ENCODE data around the gene ZBTB5. TPM values are rescaled to one million over a fixed set of nuclear protein-coding genes. Genes with fewer than 3 reads are reported as not detected.

The ZBTB5 gene
- total and polyA plus RNA-seq, 9 of the 15 experiments (the other 6 are each of a cell fraction or from before 2014, with no cell fraction given): 2.3 to 43.2 (median 15.5) TPM

GRCh38 chr9:37392272-37392671 lies 73.0 kb downstream of the ZBTB5 start (continued):
- TF ChIP-seq E2F5 (CRISPR knock-in tag; IDR thresholded peaks at IDR 0.05) (no peak), RBM25 (IDR thresholded peaks at IDR 0.05; ENCODE audit: low read depth, low read length, severe bottlenecking) (peak; percentile 38), USF1 (CRISPR knock-in tag; IDR thresholded peaks at IDR 0.05) (peak; percentile 93), L3MBTL2 (IDR thresholded peaks at IDR 0.05) (peak; percentile 70), ZNF778 (CRISPR knock-in tag; IDR thresholded peaks at IDR 0.05) (no peak), USF2 (CRISPR knock-in tag; IDR thresholded peaks at IDR 0.05) (peak; percentile 94), ASH1L (IDR thresholded peaks at IDR 0.05; ENCODE audit: borderline replicate concordance, low read depth, partially characterized antibody) (peak; percentile 25), ATF6 (CRISPR knock-in tag; IDR thresholded peaks at IDR 0.05) (no peak), MEF2A (IDR thresholded peaks at IDR 0.05; ENCODE audit: control insufficient read depth, low read depth, low read length) (no peak), SP2 (IDR thresholded peaks at IDR 0.05; ENCODE audit: extremely low read depth, low read depth, low read length, poor library complexity, severe bottlenecking) (no peak), C11orf30 (IDR thresholded peaks at IDR 0.05; ENCODE audit: low read depth) (no peak), NFYB (IDR thresholded peaks at IDR 0.05; ENCODE audit: extremely low read depth, insufficient read length) (peak; percentile 94), MIER1 (IDR thresholded peaks at IDR 0.05; ENCODE audit: low read depth) (no peak), ZNF445 (CRISPR knock-in tag; IDR thresholded peaks at IDR 0.05; ENCODE audit: low read depth) (no peak), STAT6 (CRISPR knock-in tag; IDR thresholded peaks at IDR 0.05) (no peak), FOS (IDR thresholded peaks at IDR 0.05; ENCODE audit: extremely low read depth, insufficient read length) (peak; percentile 54), NCOA6 (IDR thresholded peaks at IDR 0.05) (no peak), MCM3 (IDR thresholded peaks at IDR 0.05) (no peak), SOX6 (IDR thresholded peaks at IDR 0.05) (no peak), RAD51 (IDR thresholded peaks at IDR 0.05; ENCODE audit: borderline replicate concordance, low read depth) (peak; percentile 91), SRF (CRISPR knock-in tag; IDR thresholded peaks at IDR 0.05) (no peak), HNRNPH1 (optimal IDR thresholded peaks at IDR 0.05; ENCODE audit: low read depth, low read length) (no peak)

All from K562 (cell line).